ENCODE data around the gene KRTAP19-8.

KRTAP19-8 gene

GRCh38 chr21:31075848-31076247 lies 37.6 kb upstream of the KRTAP19-8 start:
- TF ChIP-seq, protein P1, sequence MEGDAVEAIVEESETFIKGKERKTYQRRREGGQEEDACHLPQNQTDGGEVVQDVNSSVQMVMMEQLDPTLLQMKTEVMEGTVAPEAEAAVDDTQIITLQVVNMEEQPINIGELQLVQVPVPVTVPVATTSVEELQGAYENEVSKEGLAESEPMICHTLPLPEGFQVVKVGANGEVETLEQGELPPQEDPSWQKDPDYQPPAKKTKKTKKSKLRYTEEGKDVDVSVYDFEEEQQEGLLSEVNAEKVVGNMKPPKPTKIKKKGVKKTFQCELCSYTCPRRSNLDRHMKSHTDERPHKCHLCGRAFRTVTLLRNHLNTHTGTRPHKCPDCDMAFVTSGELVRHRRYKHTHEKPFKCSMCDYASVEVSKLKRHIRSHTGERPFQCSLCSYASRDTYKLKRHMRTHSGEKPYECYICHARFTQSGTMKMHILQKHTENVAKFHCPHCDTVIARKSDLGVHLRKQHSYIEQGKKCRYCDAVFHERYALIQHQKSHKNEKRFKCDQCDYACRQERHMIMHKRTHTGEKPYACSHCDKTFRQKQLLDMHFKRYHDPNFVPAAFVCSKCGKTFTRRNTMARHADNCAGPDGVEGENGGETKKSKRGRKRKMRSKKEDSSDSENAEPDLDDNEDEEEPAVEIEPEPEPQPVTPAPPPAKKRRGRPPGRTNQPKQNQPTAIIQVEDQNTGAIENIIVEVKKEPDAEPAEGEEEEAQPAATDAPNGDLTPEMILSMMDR (IDR thresholded peaks at IDR 0.05; ENCODE audit: control extremely low read depth, extremely low read depth, low read depth, missing control alignments): no peak
- CTCF ChIA-PET: interaction anchor here (0.9 to 3.9 kb wide), 4 partner anchors 12 to 63 kb away, joined by 3 to 16 read pairs (median 4); no protein-coding TSS in a partner anchor
- DNase-seq (ENCODE audit: extremely low spot score): no peak
- POLR2A ChIA-PET: no interaction called here

GRCh38 chr21:31072533-31072932 lies 34.3 kb upstream of the KRTAP19-8 start:
- CTCF ChIA-PET: interaction anchor here (3.9 kb wide), 1 partner anchor 9 kb away, joined by 16 read pairs; no protein-coding TSS in a partner anchor

GRCh38 chr21:31064803-31065202 lies 26.5 kb upstream of the KRTAP19-8 start:
- no peak for DNase-seq (ENCODE audit: extremely low spot score)
- CTCF ChIA-PET: interaction anchor here (1.1 to 3.6 kb wide), 2 partner anchors 10 to 23 kb away, joined by 3 to 16 read pairs; no protein-coding TSS in a partner anchor
- POLR2A ChIA-PET: no interaction called here
- TF ChIP-seq, protein P1 (IDR thresholded peaks at IDR 0.05; ENCODE audit: control extremely low read depth, extremely low read depth, low read depth, missing control alignments): no peak

More at GRCh38 chr21:31072533-31072932, 34.3 kb upstream of the KRTAP19-8 start:
- TF ChIP-seq, protein P1 (IDR thresholded peaks at IDR 0.05; ENCODE audit: control extremely low read depth, extremely low read depth, low read depth, missing control alignments): no peak
- DNase-seq (ENCODE audit: extremely low spot score): no peak
- POLR2A ChIA-PET: no interaction called here

GRCh38 chr21:31052489-31053142 lies 14.3 kb upstream of the KRTAP19-8 start:
- no peak for DNase-seq (ENCODE audit: extremely low spot score)
- POLR2A ChIA-PET: no interaction called here
- CTCF ChIA-PET: interaction anchor here (1.0 kb wide), 1 partner anchor 9 kb away, joined by 3 read pairs; no protein-coding TSS in a partner anchor
- TF ChIP-seq, protein P1 (IDR thresholded peaks at IDR 0.05; ENCODE audit: control extremely low read depth, extremely low read depth, low read depth, missing control alignments): no peak

DNA sequence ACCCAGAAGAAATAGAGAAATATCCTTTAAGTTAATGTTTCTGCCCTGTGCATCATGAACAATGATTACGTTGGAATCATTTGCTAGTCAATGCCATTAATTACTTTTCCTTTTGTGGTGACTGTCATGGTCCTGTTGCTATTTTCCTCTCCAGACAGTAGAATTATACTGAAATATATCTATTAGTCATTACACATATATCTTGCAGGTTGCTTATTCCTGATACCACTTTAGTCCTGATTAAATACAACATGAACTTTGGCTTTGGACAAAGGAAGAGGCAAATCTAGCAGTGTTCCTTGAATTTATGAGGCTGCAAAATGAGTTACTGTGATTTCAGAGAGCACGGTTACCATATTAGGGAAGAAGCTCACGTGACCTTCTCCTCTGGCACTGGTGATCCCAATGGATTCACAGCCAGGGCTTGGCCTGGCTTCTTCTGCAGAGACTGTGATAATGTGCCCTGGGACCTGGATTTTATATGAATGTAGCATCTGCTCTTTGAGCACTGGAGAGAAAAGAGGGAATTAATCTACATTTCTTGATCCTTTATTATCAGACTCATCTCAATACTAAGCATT lies 12.4 kb upstream of the KRTAP19-8 start:
- ChIA-PET POLR2A (no interaction called here), CTCF (no interaction called here)
- DNase-seq (ENCODE audit: extremely low spot score): no peak
- TF ChIP-seq, protein P1 (IDR thresholded peaks at IDR 0.05; ENCODE audit: control extremely low read depth, extremely low read depth, low read depth, missing control alignments): no peak

DNA sequence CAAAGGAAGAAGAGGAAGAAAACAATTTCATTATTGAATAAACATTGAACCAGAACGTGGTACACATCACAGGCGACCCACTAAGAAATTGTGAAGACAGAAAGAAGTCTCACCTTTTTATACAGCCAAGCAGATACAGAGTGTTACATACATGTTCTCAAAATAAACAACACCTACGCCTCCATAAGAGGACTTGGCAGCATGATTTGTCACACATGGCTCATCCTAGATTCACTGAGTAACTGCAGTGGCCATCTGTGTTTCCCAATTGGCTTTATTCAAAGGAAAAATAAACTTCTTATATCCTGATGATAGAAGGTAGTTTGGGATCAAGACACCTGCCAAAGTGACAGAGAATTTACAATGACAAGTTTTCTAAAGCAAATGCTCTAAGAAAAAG lies 7.6 kb upstream of the KRTAP19-8 start:
- ChIA-PET POLR2A (no interaction called here), CTCF (no interaction called here)
- DNase-seq (ENCODE audit: extremely low spot score): no peak
- TF ChIP-seq, protein P1 (IDR thresholded peaks at IDR 0.05; ENCODE audit: control extremely low read depth, extremely low read depth, low read depth, missing control alignments): no peak

Data from GM10248 (cell line).